OCI-LY3 (cell line): ENCODE data around the gene MBP.

Experiments
- H2AFZ ChIP-seq: fragments of 200-600, 300-600 bp; shearing (Covaris generic); 2 replicates; pipeline ENCODE4 v1.6.0; 2014; ENCODE audit warnings: antibody characterized with exemption, low read depth, low read length
- H3K27ac ChIP-seq: fragments of 200-600, 300-600 bp; sonication (generic); 2 replicates; pipeline ENCODE4 v1.5.1; 2014; ENCODE audit warnings: mild to moderate bottlenecking, low read length, moderate library complexity, mixed read lengths
- H3K27me3 ChIP-seq: fragments of 200-600, 300-600 bp; sonication (generic); 2 replicates; pipeline ENCODE4 v1.6.1; 2014; ENCODE audit warnings: low read depth, low read length, mixed read lengths
- H3K36me3 ChIP-seq: fragments of 200-600, 300-600 bp; sonication (generic); replicated peaks from 2 replicates; pipeline ENCODE3; 2014; ENCODE audit warnings: low read depth, low read length, mixed read lengths
- H3K4me1 ChIP-seq: fragments of 300-600, 200-600 bp; sonication (generic); 2 replicates; pipeline ENCODE4 v1.6.1; 2014; ENCODE audit warnings: low read length, mixed read lengths
- H3K4me2 ChIP-seq: fragments of 200-600, 300-600 bp; sonication (generic); 2 replicates; pipeline ENCODE4 v1.6.1; 2014; ENCODE audit warnings: low read length, mixed read lengths
- H3K4me3 ChIP-seq: fragments of 300-600, 200-600 bp; sonication (generic); 2 replicates; pipeline ENCODE4 v1.5.1; 2014; ENCODE audit warnings: antibody characterized with exemption, mild to moderate bottlenecking, low read length, moderate library complexity
- H3K79me2 ChIP-seq: fragments of 300-600, 200-600 bp; shearing (Covaris generic); 2 replicates; pipeline ENCODE4 v1.6.1; 2014; ENCODE audit warnings: mild to moderate bottlenecking, low read length, mixed read lengths
- H3K9ac ChIP-seq: fragments of 300-600, 200-600 bp; shearing (Covaris generic); 2 replicates; pipeline ENCODE4 v1.6.0; 2014; ENCODE audit warnings: mild to moderate bottlenecking, low read length, moderate library complexity
- H3K9me3 ChIP-seq: fragments of 200-600, 300-600 bp; shearing (Covaris generic); 2 replicates; pipeline ENCODE4 v1.6.1; 2014; ENCODE audit warnings: low read length, mixed read lengths; ENCODE audit not compliant: insufficient read depth
- H4K20me1 ChIP-seq: fragments of 200-600, 300-600 bp; sonication (generic); 2 replicates; pipeline ENCODE4 v1.6.1; 2016; ENCODE audit warnings: low read length, mixed read lengths; ENCODE audit not compliant: insufficient read depth
- EZH2phosphoT487 ChIP-seq: fragments of 200-600 bp; shearing (Covaris generic); IDR thresholded peaks from 2 replicates; pipeline ENCODE4 v1.6.1; 2018; ENCODE audit warnings: antibody characterized with exemption, mixed run types, low read depth
- TF ChIP-seq, protein P1 (sequence below): fragments of 200-600, 300-600 bp; sonication (generic); IDR thresholded peaks from 2 replicates; pipeline ENCODE4 v1.5.1; 2014; ENCODE audit warnings: antibody characterized with exemption, low read length, low read depth

The MBP gene

DNA sequence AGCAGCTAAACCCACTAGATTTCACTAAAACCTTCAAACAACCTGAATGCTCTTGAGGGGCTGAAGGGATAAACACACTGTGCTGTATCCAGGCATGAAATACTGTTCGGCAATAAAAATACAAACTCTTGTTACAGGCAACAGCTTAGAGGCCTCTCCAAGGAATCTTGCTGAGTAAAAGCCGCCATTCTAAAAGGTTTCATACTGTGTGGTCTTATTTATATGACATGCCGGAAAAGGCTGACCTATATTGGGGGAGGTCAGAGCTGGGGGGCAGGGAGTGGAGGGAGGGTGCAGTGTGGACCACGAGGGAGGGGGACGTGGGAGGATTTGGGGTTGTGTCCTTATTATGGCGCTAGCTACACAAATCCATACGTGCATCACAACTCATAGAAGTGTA is 136.2 kb downstream of the MBP start:
- H3K79me2 ChIP-seq = no peaks in the 10 kb centered on the region
- no peak overlapping the region for H3K27ac ChIP-seq
- H3K36me3 ChIP-seq = no peaks in the 10 kb centered on the region
- peaks cover 37% of the 10 kb centered on the region for H3K27me3 ChIP-seq
- H4K20me1 ChIP-seq = peaks cover 4% of the 10 kb centered on the region; the same call in 1 of the 2 replicates
- no peak overlapping the region for H2AFZ ChIP-seq
- no peaks in the 10 kb centered on the region for H3K9me3 ChIP-seq
- no peak for TF ChIP-seq EZH2phosphoT487
- TF ChIP-seq, protein P1, sequence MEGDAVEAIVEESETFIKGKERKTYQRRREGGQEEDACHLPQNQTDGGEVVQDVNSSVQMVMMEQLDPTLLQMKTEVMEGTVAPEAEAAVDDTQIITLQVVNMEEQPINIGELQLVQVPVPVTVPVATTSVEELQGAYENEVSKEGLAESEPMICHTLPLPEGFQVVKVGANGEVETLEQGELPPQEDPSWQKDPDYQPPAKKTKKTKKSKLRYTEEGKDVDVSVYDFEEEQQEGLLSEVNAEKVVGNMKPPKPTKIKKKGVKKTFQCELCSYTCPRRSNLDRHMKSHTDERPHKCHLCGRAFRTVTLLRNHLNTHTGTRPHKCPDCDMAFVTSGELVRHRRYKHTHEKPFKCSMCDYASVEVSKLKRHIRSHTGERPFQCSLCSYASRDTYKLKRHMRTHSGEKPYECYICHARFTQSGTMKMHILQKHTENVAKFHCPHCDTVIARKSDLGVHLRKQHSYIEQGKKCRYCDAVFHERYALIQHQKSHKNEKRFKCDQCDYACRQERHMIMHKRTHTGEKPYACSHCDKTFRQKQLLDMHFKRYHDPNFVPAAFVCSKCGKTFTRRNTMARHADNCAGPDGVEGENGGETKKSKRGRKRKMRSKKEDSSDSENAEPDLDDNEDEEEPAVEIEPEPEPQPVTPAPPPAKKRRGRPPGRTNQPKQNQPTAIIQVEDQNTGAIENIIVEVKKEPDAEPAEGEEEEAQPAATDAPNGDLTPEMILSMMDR = no peak
- H3K4me3 ChIP-seq = no peak overlapping the region
- no peak overlapping the region for H3K9ac ChIP-seq
- peaks cover 3% of the 10 kb centered on the region for H3K4me1 ChIP-seq
- H3K4me2 ChIP-seq = no peak overlapping the region

GRCh38 chr18:76995896-76996295 is 136.7 kb downstream of the MBP start:
- TF ChIP-seq EZH2phosphoT487 = no peak
- TF ChIP-seq, protein P1 = no peak
- H3K9ac ChIP-seq = no peak overlapping the region
- H4K20me1 ChIP-seq = peaks cover 8% of the 10 kb centered on the region; the same call in 1 of the 2 replicates

GRCh38 chr18:76994086-76994654 is 138.4 kb downstream of the MBP start:
- no peaks in the 10 kb centered on the region for H3K36me3 ChIP-seq
- no peaks in the 10 kb centered on the region for H3K9me3 ChIP-seq
- H3K79me2 ChIP-seq = no peaks in the 10 kb centered on the region
- peaks cover 47% of the 10 kb centered on the region for H3K27me3 ChIP-seq
- no peak overlapping the region for H3K4me3 ChIP-seq
- H3K4me1 ChIP-seq = peaks cover 22% of the 10 kb centered on the region
- no peak overlapping the region for H2AFZ ChIP-seq
- no peak overlapping the region for H3K27ac ChIP-seq
- no peak overlapping the region for H3K9ac ChIP-seq
- TF ChIP-seq EZH2phosphoT487 = no peak
- TF ChIP-seq, protein P1 = no peak
- H4K20me1 ChIP-seq = peaks cover 8% of the 10 kb centered on the region; the same call in 1 of the 2 replicates
- no peak overlapping the region for H3K4me2 ChIP-seq

More at GRCh38 chr18:76995896-76996295, 136.7 kb downstream of the MBP start:
- H2AFZ ChIP-seq = no peak overlapping the region
- peaks cover 41% of the 10 kb centered on the region for H3K27me3 ChIP-seq
- no peaks in the 10 kb centered on the region for H3K36me3 ChIP-seq
- H3K9me3 ChIP-seq = no peaks in the 10 kb centered on the region
- no peak overlapping the region for H3K4me2 ChIP-seq
- H3K27ac ChIP-seq = no peak overlapping the region
- H3K4me3 ChIP-seq = no peak overlapping the region
- H3K4me1 ChIP-seq = peaks cover 8% of the 10 kb centered on the region
- H3K79me2 ChIP-seq = no peaks in the 10 kb centered on the region

GRCh38 chr18:76993573-76993972 is 139.0 kb downstream of the MBP start:
- no peak overlapping the region for H2AFZ ChIP-seq
- TF ChIP-seq, protein P1 = no peak
- peaks cover 26% of the 10 kb centered on the region for H3K4me1 ChIP-seq
- peaks cover 47% of the 10 kb centered on the region for H3K27me3 ChIP-seq
- no peak overlapping the region for H3K4me2 ChIP-seq
- no peak overlapping the region for H3K27ac ChIP-seq
- H3K36me3 ChIP-seq = no peaks in the 10 kb centered on the region
- H3K79me2 ChIP-seq = no peaks in the 10 kb centered on the region
- H3K4me3 ChIP-seq = no peak overlapping the region
- no peak overlapping the region for H3K9ac ChIP-seq
- no peaks in the 10 kb centered on the region for H3K9me3 ChIP-seq
- peaks cover 8% of the 10 kb centered on the region; the same call in 1 of the 2 replicates for H4K20me1 ChIP-seq
